ENCODE data around the gene SCO2.

SCO2 gene

DNA sequence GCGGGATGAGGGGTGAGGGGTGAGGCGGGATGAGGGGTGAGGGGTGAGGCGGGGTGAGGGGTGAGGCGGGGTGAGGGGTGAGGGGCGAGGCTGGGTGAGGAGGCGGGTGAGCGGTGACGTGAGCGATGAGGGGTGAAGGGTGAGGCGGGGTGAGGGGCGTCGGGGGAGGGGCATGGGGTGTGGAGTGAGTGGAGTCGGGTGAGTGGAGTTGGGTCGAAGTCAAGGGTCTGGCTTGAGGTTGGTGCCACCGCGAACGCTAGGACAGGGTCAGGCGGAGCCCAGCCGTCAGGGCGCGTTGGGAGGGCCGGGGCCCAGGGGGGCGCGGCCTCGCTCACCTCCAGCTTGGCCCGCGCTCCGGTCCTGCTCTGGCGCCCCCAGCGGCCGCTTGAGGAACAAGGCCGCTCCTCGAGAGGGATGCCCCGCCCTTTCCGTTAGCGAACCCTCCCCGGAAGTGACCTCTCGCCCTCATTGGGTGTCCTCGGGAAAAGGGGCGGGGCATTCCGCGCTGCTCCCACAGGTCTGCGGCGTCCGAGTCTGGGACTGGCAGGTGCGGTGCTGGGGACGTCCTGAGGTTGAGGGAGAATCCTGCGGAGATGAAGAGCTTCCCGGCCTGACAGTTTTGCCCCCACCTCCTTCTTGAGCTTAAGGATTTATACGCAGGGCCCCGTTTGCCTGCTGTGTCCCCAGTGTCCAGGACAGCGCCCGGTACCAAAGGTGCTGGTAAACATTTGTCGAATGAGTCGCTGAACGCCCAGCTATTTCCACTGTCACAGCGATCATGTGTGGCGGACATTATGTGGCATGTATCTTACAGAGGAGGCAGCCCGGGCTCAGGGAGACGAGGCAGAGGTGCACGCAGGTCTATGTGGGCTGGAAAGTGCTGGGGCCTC is 37.4 kb upstream of the SCO2 start, which contains the start of gene SYCE3:
Gene SYCE3, minus strand, starts transcription at position 397 of the 890 bp plus-strand sequence. CDS start 6,514 bp downstream, outside the sequence.
- peak within 1 kb of the TSS; percentile 81 for H3K4me3 ChIP-seq (ENCODE audit: low read depth, low read length)
- TF ChIP-seq, protein P1, sequence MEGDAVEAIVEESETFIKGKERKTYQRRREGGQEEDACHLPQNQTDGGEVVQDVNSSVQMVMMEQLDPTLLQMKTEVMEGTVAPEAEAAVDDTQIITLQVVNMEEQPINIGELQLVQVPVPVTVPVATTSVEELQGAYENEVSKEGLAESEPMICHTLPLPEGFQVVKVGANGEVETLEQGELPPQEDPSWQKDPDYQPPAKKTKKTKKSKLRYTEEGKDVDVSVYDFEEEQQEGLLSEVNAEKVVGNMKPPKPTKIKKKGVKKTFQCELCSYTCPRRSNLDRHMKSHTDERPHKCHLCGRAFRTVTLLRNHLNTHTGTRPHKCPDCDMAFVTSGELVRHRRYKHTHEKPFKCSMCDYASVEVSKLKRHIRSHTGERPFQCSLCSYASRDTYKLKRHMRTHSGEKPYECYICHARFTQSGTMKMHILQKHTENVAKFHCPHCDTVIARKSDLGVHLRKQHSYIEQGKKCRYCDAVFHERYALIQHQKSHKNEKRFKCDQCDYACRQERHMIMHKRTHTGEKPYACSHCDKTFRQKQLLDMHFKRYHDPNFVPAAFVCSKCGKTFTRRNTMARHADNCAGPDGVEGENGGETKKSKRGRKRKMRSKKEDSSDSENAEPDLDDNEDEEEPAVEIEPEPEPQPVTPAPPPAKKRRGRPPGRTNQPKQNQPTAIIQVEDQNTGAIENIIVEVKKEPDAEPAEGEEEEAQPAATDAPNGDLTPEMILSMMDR (IDR thresholded peaks at IDR 0.05; ENCODE audit: insufficient read depth, low read depth, low read length, missing control alignments): peak; percentile 94
- peak; percentile 97 for DNase-seq (ENCODE audit: low read depth)

DNA sequence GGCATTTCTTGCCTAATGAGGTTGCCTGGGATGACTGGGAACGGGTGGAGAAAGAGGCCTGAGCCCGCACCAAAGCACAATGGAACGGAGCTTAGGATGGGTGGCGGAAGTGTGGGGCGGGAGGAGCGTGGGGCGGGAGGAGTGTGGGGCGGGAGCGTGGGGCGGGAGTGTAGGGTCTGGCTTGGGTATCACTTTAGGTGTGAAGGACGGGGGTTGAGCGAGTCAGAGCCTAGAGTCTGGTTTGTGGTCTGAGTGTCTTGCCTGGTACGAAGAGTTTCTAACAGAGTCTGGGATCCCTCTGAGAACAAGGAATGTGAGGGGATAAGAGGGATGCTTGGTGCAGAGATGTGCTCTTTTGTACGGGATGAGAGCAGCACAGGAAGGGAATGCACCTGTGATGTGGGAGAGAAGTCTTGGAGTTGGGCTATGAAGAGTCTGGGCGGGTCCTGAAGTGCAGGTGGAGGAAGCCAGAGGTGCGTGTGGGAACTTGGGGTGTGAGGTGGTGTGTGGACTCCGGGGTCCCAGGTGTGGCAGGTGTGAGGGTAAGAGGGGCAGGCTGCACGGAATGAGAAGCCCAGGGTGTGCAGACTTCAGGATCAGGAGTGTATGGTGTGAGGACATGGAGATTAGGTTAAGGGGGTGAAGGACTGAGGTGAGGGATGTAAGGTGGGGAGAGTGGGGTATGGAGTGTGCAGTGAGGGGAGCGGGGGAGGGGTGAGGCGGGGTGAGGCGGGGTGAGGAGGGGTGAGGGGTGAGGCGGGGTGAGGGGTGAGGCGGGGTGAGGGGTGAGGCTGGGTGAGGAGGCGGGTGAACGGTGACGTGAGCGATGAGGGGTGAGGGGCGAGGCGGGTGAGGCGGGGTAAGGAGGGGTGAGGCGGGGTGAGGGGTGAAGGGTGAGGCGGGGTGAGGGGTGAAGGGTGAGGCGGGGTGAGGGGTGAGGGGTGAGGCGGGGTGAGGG is 36.3 kb upstream of the SCO2 start:
- TF ChIP-seq, protein P1 (IDR thresholded peaks at IDR 0.05; ENCODE audit: insufficient read depth, low read depth, low read length, missing control alignments): no peak
- no peak for DNase-seq (ENCODE audit: low read depth)
- H3K4me3 ChIP-seq (ENCODE audit: low read depth, low read length): no peak overlapping the region

DNA sequence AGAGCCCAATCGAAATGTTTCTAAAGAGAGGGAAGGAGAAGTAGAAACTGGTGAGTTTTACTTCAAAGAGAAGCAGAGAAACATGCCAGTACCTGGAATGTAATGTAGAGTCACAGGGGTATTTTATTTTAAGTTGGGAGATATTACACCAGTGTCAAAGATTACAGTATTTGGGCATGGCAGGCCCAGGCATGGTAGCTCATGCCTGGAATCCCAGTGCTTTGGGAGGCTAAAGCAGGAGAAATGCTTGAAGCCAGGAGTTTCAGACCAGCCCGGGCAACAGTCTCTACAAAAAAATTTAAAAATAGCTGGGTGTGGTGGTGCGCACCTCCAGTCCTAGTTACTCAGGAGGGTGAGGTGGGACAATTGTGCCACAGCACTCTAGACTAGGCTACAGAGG is 34.6 kb upstream of the SCO2 start:
- DNase-seq (ENCODE audit: low read depth): no peak
- no peak overlapping the region for H3K4me3 ChIP-seq (ENCODE audit: low read depth, low read length)
- TF ChIP-seq, protein P1 (IDR thresholded peaks at IDR 0.05; ENCODE audit: insufficient read depth, low read depth, low read length, missing control alignments): no peak

DNA sequence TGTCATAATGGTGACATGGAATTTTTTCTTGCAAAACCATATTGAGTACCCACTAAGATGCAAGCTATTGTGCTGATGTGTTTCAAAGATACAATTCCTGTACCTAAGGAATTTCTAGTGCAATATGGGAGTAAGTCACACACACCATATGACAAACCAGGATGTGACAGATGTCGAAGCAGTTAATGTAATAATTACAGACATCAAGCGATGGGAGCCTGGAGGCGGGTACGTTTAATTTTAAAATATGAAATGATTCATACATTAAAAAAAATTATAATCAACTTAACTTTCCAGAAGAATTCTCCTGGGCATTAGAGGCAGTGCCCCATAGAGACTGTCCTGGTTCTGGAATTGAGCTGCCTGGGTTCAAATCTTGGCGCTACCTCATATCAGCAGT is 31.3 kb upstream of the SCO2 start:
- no peak overlapping the region for H3K4me3 ChIP-seq (ENCODE audit: low read depth, low read length)
- TF ChIP-seq, protein P1 (IDR thresholded peaks at IDR 0.05; ENCODE audit: insufficient read depth, low read depth, low read length, missing control alignments): no peak
- DNase-seq (ENCODE audit: low read depth): no peak

DNA sequence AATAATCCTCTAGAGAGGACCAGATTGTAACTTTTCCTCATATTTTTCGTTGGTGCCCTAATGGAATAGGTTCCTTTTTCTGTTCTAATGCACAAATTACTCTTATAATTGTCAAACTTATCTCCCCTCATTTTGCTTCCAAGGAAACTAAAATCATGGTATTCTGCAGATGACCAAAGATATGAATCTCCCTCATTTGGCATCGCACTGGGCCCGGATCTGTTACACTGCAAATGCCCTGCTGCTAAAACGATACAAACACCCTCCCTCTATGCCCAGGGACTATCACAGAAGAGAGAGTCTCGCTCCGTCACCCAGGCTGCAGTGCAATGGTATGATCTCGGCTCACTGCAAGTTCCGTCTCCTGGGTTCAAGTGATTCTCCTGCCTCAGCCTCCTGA is 27.9 kb upstream of the SCO2 start:
- no peak overlapping the region for H3K4me3 ChIP-seq (ENCODE audit: low read depth, low read length)
- DNase-seq (ENCODE audit: low read depth): no peak
- TF ChIP-seq, protein P1 (IDR thresholded peaks at IDR 0.05; ENCODE audit: insufficient read depth, low read depth, low read length, missing control alignments): no peak

DNA sequence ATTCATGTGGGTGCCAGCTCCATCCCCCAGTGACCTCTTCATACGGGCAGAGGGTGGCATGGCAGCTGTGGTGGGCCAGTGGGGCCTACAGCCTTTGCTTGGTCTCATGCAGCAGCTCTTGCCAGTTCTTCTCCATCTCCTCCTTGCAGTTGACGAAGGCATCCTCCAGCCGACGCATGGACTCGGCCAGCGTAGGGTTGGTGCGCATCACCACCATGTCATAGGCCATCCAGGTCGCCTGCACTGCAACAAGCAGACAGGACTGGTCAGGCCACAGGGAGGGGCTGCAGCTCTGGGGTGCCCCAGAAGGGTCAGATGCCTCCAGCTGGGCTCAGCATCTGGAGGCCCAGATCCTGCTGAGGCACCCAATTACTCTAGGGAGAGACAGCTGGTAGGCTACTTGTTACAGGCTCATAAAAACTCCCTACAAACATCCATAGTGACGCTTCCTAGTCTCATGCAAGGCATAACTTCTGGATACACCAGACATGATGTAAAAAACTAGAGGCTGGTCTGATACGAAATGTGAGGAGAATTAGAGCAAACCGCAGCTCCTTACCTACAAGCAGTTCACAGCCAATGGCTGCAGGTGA is 25.9 kb upstream of the SCO2 start:
- TF ChIP-seq, protein P1 (IDR thresholded peaks at IDR 0.05; ENCODE audit: insufficient read depth, low read depth, low read length, missing control alignments): no peak
- DNase-seq (ENCODE audit: low read depth): no peak
- no peak overlapping the region for H3K4me3 ChIP-seq (ENCODE audit: low read depth, low read length)
